H9 (cell line): Measurements from ENCODE around the gene CCDC33. TPM values are rescaled to one million over a fixed set of nuclear protein-coding genes. Genes with fewer than 3 reads are reported as not detected.
A peak's percentile ranks its signal among the peaks of the same experiment; 100 is the strongest.

Experiments used
- DNase-seq: peaks from one replicate; pipeline ENCODE4 v3.0.0-alpha.2; 2017
- H2AFZ ChIP-seq: one replicate; pipeline ENCODE4 v1.6.1; 2013; ENCODE audit warnings: mild to moderate bottlenecking, low read length, control low read depth, moderate library complexity
- H2AK5ac ChIP-seq: 2 replicates; pipeline ENCODE4 v1.6.1; 2013; ENCODE audit warnings: low read length, control low read depth, mixed read lengths; ENCODE audit not compliant: insufficient read length
- H2BK120ac ChIP-seq: one replicate; pipeline ENCODE4 v1.6.1; 2013; ENCODE audit warnings: low read depth, mild to moderate bottlenecking, low read length, control low read depth, inconsistent platforms; ENCODE audit not compliant: poor library complexity, severe bottlenecking
- H2BK12ac ChIP-seq: 2 replicates; pipeline ENCODE4 v1.6.1; 2013; ENCODE audit warnings: low read length, control low read depth, mixed read lengths, low read depth; ENCODE audit not compliant: insufficient read length
- H2BK15ac ChIP-seq: 2 replicates; pipeline ENCODE4 v1.6.1; 2013; ENCODE audit warnings: low read depth, low read length, control low read depth
- H2BK20ac ChIP-seq: one replicate; pipeline ENCODE4 v1.6.1; 2013; ENCODE audit warnings: low read depth, mild to moderate bottlenecking, low read length, control low read depth, inconsistent platforms; ENCODE audit not compliant: poor library complexity, severe bottlenecking
- H2BK5ac ChIP-seq: 2 replicates; pipeline ENCODE4 v1.6.1; 2013; ENCODE audit warnings: low read length, control low read depth, mixed read lengths; ENCODE audit not compliant: insufficient read length
- H3K14ac ChIP-seq: 2 replicates; pipeline ENCODE4 v1.6.1; 2013; ENCODE audit warnings: low read length, control low read depth; ENCODE audit not compliant: insufficient read depth
- H3K18ac ChIP-seq: 2 replicates; pipeline ENCODE4 v1.6.1; 2013; ENCODE audit warnings: low read depth, mild to moderate bottlenecking, mixed read lengths, low read length, control low read depth; ENCODE audit not compliant: insufficient read length
- H3K23ac ChIP-seq: 2 replicates; pipeline ENCODE4 v1.6.1; 2013; ENCODE audit warnings: low read length, control low read depth, mixed read lengths, low read depth; ENCODE audit not compliant: insufficient read length
- H3K23me2 ChIP-seq: 2 replicates; pipeline ENCODE4 v1.6.1; 2013; ENCODE audit warnings: low read depth, mild to moderate bottlenecking, mixed read lengths, low read length, control low read depth; ENCODE audit not compliant: insufficient read length, poor library complexity, severe bottlenecking
- H3K27ac ChIP-seq: 2 replicates; pipeline ENCODE4 v1.5.1; 2013; ENCODE audit warnings: low read length, control low read depth, mixed read lengths, low read depth; ENCODE audit not compliant: insufficient read length
- H3K27me3 ChIP-seq: 2 replicates; pipeline ENCODE4 v1.6.1; 2013; ENCODE audit warnings: low read length, control low read depth, inconsistent platforms; ENCODE audit not compliant: insufficient read depth
- H3K4ac ChIP-seq: 2 replicates; pipeline ENCODE4 v1.6.1; 2013; ENCODE audit warnings: low read depth, mild to moderate bottlenecking, control low read depth, inconsistent platforms, low read length, moderate library complexity
- H3K4me1 ChIP-seq: 2 replicates; pipeline ENCODE4 v1.6.1; 2013; ENCODE audit warnings: low read length, control low read depth, inconsistent platforms; ENCODE audit not compliant: insufficient read depth
- H3K4me2 ChIP-seq: 2 replicates; pipeline ENCODE4 v1.6.1; 2013; ENCODE audit warnings: low read length, control low read depth, mixed read lengths; ENCODE audit not compliant: insufficient read length, insufficient read depth
- H3K56ac ChIP-seq: 2 replicates; pipeline ENCODE4 v1.6.1; 2013; ENCODE audit warnings: low read depth, mild to moderate bottlenecking, mixed read lengths, low read length, control low read depth; ENCODE audit not compliant: insufficient read length
- H3K79me1 ChIP-seq: 2 replicates; pipeline ENCODE4 v1.6.1; 2013; ENCODE audit warnings: low read depth, mild to moderate bottlenecking, moderate library complexity, low read length, control low read depth, inconsistent platforms; ENCODE audit not compliant: insufficient read depth, poor library complexity, severe bottlenecking
- H3K79me2 ChIP-seq: 2 replicates; pipeline ENCODE4 v1.6.1; 2013; ENCODE audit warnings: low read length, control low read depth, inconsistent platforms; ENCODE audit not compliant: insufficient read depth
- H3K9ac ChIP-seq: 2 replicates; pipeline ENCODE4 v1.6.1; 2013; ENCODE audit warnings: low read length, control low read depth, mixed read lengths; ENCODE audit not compliant: insufficient read length; ENCODE audit errors: extremely low read depth
- H3K9me3 ChIP-seq: one replicate; pipeline ENCODE4 v1.6.1; 2013; ENCODE audit warnings: low read depth, low read length, inconsistent platforms; ENCODE audit not compliant: control insufficient read depth
- H3T11ph ChIP-seq: one replicate; pipeline ENCODE4 v1.6.1; 2013; ENCODE audit warnings: mild to moderate bottlenecking, low read length, control low read depth, inconsistent platforms
- H4K20me1 ChIP-seq: one replicate; pipeline ENCODE4 v1.6.1; 2013; ENCODE audit not compliant: control insufficient read depth, insufficient read length, insufficient read depth
- H4K5ac ChIP-seq: 2 replicates; pipeline ENCODE4 v1.6.1; 2013; ENCODE audit warnings: low read depth, mild to moderate bottlenecking, mixed read lengths, low read length, control low read depth; ENCODE audit not compliant: insufficient read length
- H4K8ac ChIP-seq: replicated peaks from 2 replicates; pipeline ENCODE4 v1.6.1; 2013; ENCODE audit warnings: low read length, control low read depth, mixed read lengths, low read depth; ENCODE audit not compliant: insufficient read length
- H4K91ac ChIP-seq: 2 replicates; pipeline ENCODE4 v1.6.1; 2013; ENCODE audit warnings: low read depth, mild to moderate bottlenecking, moderate library complexity, mixed read lengths, low read length, control low read depth; ENCODE audit not compliant: insufficient read length
- H3K27ac Mint-ChIP-seq, 3 experiments: 2 replicates in 2 of 3; 3 replicates in 1 of 3; pipeline ENCODE4 v1.8.0; 2020 to 2021; ENCODE audit warnings: mixed read lengths in 3 of 3, mild to moderate bottlenecking in 1 of 3, moderate library complexity in 1 of 3
- H3K27me3 Mint-ChIP-seq: 2 replicates; pipeline ENCODE4 v1.8.0; 2021; ENCODE audit warnings: low read depth, mild to moderate bottlenecking, moderate library complexity, mixed read lengths
- H3K36me3 Mint-ChIP-seq, 3 experiments: 2 replicates in 2 of 3; 3 replicates in 1 of 3; pipeline ENCODE4 v1.8.0; 2020 to 2021; ENCODE audit warnings: low read depth in 3 of 3, mixed read lengths in 3 of 3; ENCODE audit not compliant: insufficient read depth in 1 of 3
- H3K4me1 Mint-ChIP-seq, 2 experiments: 2 replicates each; pipeline ENCODE4 v1.8.0; 2020; ENCODE audit warnings: mixed read lengths in 2 of 2
- H3K4me3 Mint-ChIP-seq, 2 experiments: 2 replicates in 1 of 2; 3 replicates in 1 of 2; pipeline ENCODE4 v1.8.0; 2020 to 2021; ENCODE audit warnings: mild to moderate bottlenecking in 2 of 2, mixed read lengths in 2 of 2, moderate library complexity in 1 of 2
- H3K9me3 Mint-ChIP-seq, 2 experiments: 2 replicates in 1 of 2; 3 replicates in 1 of 2; pipeline ENCODE4 v1.8.0; 2020; ENCODE audit warnings: mild to moderate bottlenecking in 2 of 2, mixed read lengths in 2 of 2, moderate library complexity in 1 of 2
- WGBS: extraction: QIAGEN DNeasy Blood & Tissue Kit; methylation state at CpG from one replicate; pipeline ENCODE4 v1.1.7; 2013; ENCODE audit warnings: missing lambda C conversion rate, low lambda C conversion rate, mixed read lengths; ENCODE audit not compliant: insufficient read length; ENCODE audit errors: extremely low coverage; 5-methylcytosine and 5-hydroxymethylcytosine counted together
- total RNA-seq: library from RNA; stranded (reverse); gene quantifications from 2 replicates; pipeline ENCODE4 v1.2.1, GENCODE V29; 2021
- TF ChIP-seq, protein P1 (sequence below): fragments of 200-600 bp; sonication (generic); conservative IDR thresholded peaks from 3 replicates; pipeline ENCODE4 v1.8.0; 2021; ENCODE audit warnings: antibody characterized with exemption, mild to moderate bottlenecking

Gene CCDC33
- total RNA-seq, 1 experiment from 2014 or later = 4.6 TPM

DNA sequence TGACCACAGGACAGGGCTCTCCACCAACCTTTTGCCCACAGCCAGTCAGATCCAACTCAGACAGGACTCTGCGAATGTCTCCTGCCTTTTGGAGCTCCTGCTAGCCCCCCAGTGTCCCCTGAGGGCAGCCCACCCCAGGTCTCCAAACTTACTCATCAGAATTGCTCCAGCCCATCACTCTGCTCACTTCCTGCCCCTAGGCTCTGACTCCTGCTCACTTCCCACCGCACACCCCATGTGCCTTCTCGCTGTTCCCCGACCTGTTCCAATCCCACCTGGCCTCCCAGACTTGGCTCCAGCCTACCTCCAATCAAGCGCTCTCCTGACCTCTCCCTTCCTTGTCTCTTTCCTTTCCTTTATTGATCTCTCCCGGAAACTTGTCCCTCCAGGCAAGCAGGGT is 27.6 kb upstream of the CCDC33 start:
- Histone ChIP-seq H2BK120ac (no peak overlapping the region), H3K9ac (no peak overlapping the region), H2AK5ac (no peak overlapping the region), H3K4me2 (peak overlapping the region; percentile 10), H4K20me1 (no peaks in the 10 kb centered on the region), H3K4ac (no peak overlapping the region), H3K27me3 (no peaks in the 10 kb centered on the region), H2BK15ac (no peak overlapping the region), H2BK5ac (no peak overlapping the region), H2BK12ac (no peak overlapping the region), H3T11ph (no peak overlapping the region), H4K5ac (no peak overlapping the region), H3K4me1 (peaks cover 14% of the 10 kb centered on the region; the same call in 1 of the 2 replicates), H3K27ac (no peak overlapping the region), H3K79me1 (no peaks in the 10 kb centered on the region), H2AFZ (no peak overlapping the region), H3K79me2 (no peaks in the 10 kb centered on the region), H3K9me3 (no peaks in the 10 kb centered on the region), H3K56ac (no peak overlapping the region), H3K14ac (no peak overlapping the region), H3K23me2 (peaks cover 9% of the 10 kb centered on the region), H4K8ac (no peak overlapping the region), H3K23ac (no peak overlapping the region), H4K91ac (no peak overlapping the region), H2BK20ac (no peak overlapping the region), H3K18ac (no peak overlapping the region)
- H3K27ac Mint-ChIP-seq = peak overlapping the region; percentile 35 to 95 (median 85); a peak in 6 of 7 replicates
- peaks cover 48% of the 10 kb centered on the region for H3K27me3 Mint-ChIP-seq
- no CpG with 5 or more reads among the region's 6 CpGs for WGBS
- DNase-seq = no peak
- peaks cover 11 to 20% (median 13%) of the 10 kb centered on the region in 3 experiments for H3K36me3 Mint-ChIP-seq
- no peaks in the 10 kb centered on the region for H3K9me3 Mint-ChIP-seq
- peaks cover 72 to 75% of the 10 kb centered on the region in 2 experiments for H3K4me1 Mint-ChIP-seq
- TF ChIP-seq, protein P1, sequence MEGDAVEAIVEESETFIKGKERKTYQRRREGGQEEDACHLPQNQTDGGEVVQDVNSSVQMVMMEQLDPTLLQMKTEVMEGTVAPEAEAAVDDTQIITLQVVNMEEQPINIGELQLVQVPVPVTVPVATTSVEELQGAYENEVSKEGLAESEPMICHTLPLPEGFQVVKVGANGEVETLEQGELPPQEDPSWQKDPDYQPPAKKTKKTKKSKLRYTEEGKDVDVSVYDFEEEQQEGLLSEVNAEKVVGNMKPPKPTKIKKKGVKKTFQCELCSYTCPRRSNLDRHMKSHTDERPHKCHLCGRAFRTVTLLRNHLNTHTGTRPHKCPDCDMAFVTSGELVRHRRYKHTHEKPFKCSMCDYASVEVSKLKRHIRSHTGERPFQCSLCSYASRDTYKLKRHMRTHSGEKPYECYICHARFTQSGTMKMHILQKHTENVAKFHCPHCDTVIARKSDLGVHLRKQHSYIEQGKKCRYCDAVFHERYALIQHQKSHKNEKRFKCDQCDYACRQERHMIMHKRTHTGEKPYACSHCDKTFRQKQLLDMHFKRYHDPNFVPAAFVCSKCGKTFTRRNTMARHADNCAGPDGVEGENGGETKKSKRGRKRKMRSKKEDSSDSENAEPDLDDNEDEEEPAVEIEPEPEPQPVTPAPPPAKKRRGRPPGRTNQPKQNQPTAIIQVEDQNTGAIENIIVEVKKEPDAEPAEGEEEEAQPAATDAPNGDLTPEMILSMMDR = no peak
- peak overlapping the region; percentile 40 to 73; a peak in 4 of 5 replicates for H3K4me3 Mint-ChIP-seq
